ENCODE measurements around the gene KRTAP10-3. TPM values are rescaled to one million over a fixed set of nuclear protein-coding genes. Genes with fewer than 3 reads are reported as not detected.
A peak's percentile ranks its signal among the peaks of the same experiment; 100 is the strongest.

The KRTAP10-3 gene
- total and polyA plus RNA-seq, 11 donors = not detected

- DNase-seq (peak in 1 of 5 donors; percentile 33), ATAC-seq (no peak)
- no peak for TF ChIP-seq POLR2A (IDR thresholded peaks at IDR 0.05)
- TF ChIP-seq CTCF (IDR thresholded peaks at IDR 0.05) = no peak
- Histone ChIP-seq H3K36me3 (no peaks in the 10 kb centered on the region), H3K27ac (no peak overlapping the region), H3K9me3 (no peaks in the 10 kb centered on the region), H3K27me3 (peaks cover 0 to 6% (median 0%) of the 10 kb centered on the region in 9 donors), H3K4me1 (no peaks in the 10 kb centered on the region), H3K4me3 (no peak overlapping the region)
- intact Hi-C loops (cut with DNase I) = no loop called here
- WGBS, 4 donors = 82 to 89% (median 86%) methylated on average over 10 to 12 of the region's 12 CpGs
Observed at GRCh38 chr21:44526096-44526997, 32.2 kb downstream of the KRTAP10-3 start.

- WGBS, 4 donors = 86 to 93% (median 89%) methylated on average over 19 to 20 of the region's 20 CpGs
Observed at GRCh38 chr21:44525391-44526095, 33.1 kb downstream of the KRTAP10-3 start.

GRCh38 chr21:44524414-44525371, 33.9 kb downstream of the KRTAP10-3 start:
- DNase-seq (no peak), ATAC-seq (no peak)
- Histone ChIP-seq H3K4me1 (no peaks in the 10 kb centered on the region), H3K36me3 (no peaks in the 10 kb centered on the region), H3K4me3 (no peak overlapping the region), H3K9me3 (no peaks in the 10 kb centered on the region), H3K27me3 (peaks cover 0 to 5% (median 0%) of the 10 kb centered on the region in 9 donors), H3K27ac (no peak overlapping the region)
- intact Hi-C loops (cut with DNase I) = no loop called here
- 71 to 83% (median 79%) methylated on average over 2 of the region's 2 CpGs for WGBS, 4 donors
- TF ChIP-seq CTCF (IDR thresholded peaks at IDR 0.05) (no peak), POLR2A (IDR thresholded peaks at IDR 0.05) (no peak)

More at GRCh38 chr21:44525391-44526095, 33.1 kb downstream of the KRTAP10-3 start:
- no peaks in the 10 kb centered on the region for H3K9me3 ChIP-seq
- H3K4me1 ChIP-seq = no peaks in the 10 kb centered on the region
- no peak overlapping the region for H3K4me3 ChIP-seq
- peaks cover 0 to 1% (median 0%) of the 10 kb centered on the region in 9 donors for H3K27me3 ChIP-seq
- DNase-seq (peak in 2 of 5 donors; percentile 12 to 14), ATAC-seq (no peak)
- no peaks in the 10 kb centered on the region for H3K36me3 ChIP-seq
- TF ChIP-seq CTCF (IDR thresholded peaks at IDR 0.05) = no peak
- no peak for TF ChIP-seq POLR2A (IDR thresholded peaks at IDR 0.05)
- intact Hi-C loops (cut with DNase I) = no loop called here
- no peak overlapping the region for H3K27ac ChIP-seq

All from heart left ventricle (tissue), 16 donors.